HG02588 (cell line): ENCODE data around the gene EXT2.

ENCODE experiments used
- ATAC-seq: cut with Tn5 transposase; IDR thresholded peaks from one replicate; pipeline ENCODE4 v1.9.1; 2021; ENCODE audit warnings: mild to moderate bottlenecking, moderate library complexity; ENCODE audit not compliant: unreplicated experiment

Gene EXT2

DNA sequence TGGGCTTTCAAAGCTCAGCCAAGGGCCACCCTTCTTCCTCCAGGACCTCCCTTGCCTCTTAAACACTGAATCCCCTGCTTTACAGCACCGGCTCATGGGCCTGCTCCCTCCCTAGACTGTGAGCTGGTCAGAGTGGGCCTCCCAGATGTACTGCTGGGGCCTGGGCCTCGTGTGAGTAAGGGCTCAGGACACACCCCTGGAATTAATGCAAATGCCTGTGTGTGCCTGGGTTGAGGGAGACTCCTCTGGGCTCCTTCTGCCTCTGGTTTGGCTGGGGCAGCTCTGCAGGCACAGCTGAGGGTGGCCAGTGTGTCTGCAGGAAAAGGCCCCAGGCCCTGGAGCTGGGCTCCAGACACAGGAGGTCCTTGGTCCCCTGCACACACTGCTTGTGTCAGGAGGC, 190.3 kb downstream of the EXT2 start:
- no peak for ATAC-seq

DNA sequence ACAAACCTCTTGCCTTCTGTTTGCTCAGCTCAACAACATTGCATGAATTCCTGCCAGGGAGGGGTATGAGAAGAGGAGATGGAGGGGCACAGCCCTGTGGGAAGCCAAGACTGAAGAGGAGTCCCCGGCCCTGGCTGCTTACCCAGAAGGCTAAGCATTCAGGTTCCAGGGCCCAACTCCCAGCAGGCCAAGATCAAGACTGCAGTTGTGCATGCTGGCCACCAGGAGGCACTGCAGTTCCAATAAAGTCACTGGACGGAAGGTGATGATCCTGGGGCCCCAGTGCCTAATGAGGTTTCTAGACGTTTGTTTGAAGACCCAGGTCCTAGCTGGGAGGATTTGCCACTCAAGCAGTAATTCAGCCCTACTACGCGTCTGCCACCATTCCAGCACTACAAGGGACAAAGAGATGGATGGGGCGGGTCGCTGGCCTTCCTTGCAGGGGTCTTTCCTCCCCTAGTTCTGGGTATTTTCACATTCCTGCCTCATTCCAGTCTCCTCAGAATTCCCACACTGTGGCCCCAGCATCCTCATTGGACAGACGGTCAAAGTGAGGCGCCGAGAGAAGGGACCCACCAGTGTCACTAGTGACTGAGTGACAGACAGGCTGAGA, 190.9 kb downstream of the EXT2 start:
- ATAC-seq: no peak

DNA sequence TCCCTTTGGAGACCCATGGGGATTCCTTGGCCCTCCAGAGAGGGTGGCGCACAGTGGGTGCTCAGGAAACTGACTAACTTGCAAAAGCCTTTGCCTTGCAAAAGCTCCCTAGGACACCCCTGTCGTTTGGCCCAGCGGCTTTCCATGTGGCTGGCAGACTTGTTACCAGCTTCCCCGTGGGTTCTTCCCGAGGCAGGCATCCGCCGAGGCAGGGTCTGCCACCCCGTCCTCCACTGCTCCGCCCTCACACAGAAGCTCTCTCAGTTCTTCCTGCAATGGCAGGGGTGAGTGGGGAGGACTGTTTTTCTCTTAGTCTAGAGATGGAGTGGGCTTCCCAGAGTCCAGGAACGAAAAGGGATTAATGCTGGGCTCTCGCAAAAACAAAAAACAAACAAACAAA, 191.4 kb downstream of the EXT2 start:
- no peak for ATAC-seq

DNA sequence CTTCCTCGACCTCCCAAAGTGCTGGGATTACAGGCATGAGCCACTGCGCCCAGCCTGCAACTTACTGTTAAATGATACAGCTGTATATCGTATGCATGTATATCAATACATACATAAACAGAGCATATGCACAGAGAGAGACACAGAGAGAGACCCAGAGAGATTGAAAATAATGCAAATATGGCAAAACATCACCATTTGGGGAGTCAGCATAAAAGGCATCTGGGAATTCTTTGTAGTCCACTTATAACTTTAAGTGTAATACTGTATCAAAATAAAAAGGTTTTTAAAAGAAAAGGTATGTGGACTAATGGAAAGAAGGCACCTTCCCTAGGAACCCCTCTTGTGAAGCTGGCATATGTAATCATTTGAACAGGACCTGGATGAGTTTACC, 192.7 kb downstream of the EXT2 start:
- ATAC-seq: no peak

DNA sequence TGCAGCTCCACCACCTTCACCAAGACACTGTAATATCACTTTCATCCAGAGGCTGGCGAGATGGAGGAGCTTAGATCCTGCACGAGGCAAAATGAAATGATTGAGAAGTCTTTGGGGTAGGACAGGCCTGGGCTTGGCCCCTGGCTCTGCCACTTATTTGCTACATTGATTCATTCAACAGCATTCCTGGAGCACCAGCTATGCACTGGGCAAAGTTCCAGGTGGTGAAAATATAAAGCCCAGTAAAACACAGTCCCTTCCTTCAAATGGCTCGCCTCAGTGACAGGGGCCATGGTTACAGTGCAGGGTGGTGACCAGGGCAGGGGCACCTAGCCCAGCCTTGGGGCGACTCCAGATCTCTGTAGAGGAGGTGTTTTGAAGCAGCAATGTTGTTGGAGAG, 194.7 kb downstream of the EXT2 start:
- ATAC-seq: no peak
